Natural killer cell treated with Interleukin-12 subunit alpha and Interleukin-12 subunit beta and Interleukin-15 and Interleukin-18, amount 100 ng/mL, for 72 hours (primary cell): ENCODE measurements around the gene LRRC42. TPM values are rescaled to one million over a fixed set of nuclear protein-coding genes. Genes with fewer than 3 reads are reported as not detected.
A peak's percentile ranks its signal among the peaks of the same experiment; 100 is the strongest.

ENCODE experiments used
- ATAC-seq, 2 donors: fragments of 150-1000 bp; cut with Tn5 transposase in 1 of 2; sonication (Bioruptor Pico), chemical (Tn5 transposase) in 1 of 2; 2 replicates each; pipeline ENCODE4 v1.10.0; 2021
- DNase-seq: peaks from one replicate; pipeline ENCODE4 v3.0.0; 2022; ENCODE audit warnings: low spot score
- H3K27ac Mint-ChIP-seq, 2 donors: 1 replicate in 1 of 2; 2 replicates in 1 of 2; pipeline ENCODE4 v1.8.0; 2022; ENCODE audit warnings: mixed read lengths in 2 of 2, mild to moderate bottlenecking in 1 of 2, moderate library complexity in 1 of 2
- H3K27me3 Mint-ChIP-seq, 2 donors: 1 replicate in 1 of 2; 2 replicates in 1 of 2; pipeline ENCODE4 v1.8.0; 2022; ENCODE audit warnings: mixed read lengths in 2 of 2
- H3K36me3 Mint-ChIP-seq: one replicate; pipeline ENCODE4 v1.8.0; 2022; ENCODE audit warnings: mixed read lengths
- H3K4me1 Mint-ChIP-seq, 2 donors: 1 replicate in 1 of 2; 2 replicates in 1 of 2; pipeline ENCODE4 v1.8.0; 2022; ENCODE audit warnings: low read depth in 2 of 2, mixed read lengths in 2 of 2, mild to moderate bottlenecking in 1 of 2
- H3K4me3 Mint-ChIP-seq: one replicate; pipeline ENCODE4 v1.8.0; 2022; ENCODE audit warnings: mixed read lengths
- H3K9me3 Mint-ChIP-seq: 2 replicates; pipeline ENCODE4 v1.8.0; 2022; ENCODE audit warnings: mixed read lengths
- total RNA-seq, 2 donors: library from RNA; stranded (reverse); gene quantifications; one replicate each; pipeline ENCODE4 v1.2.3, GENCODE V29; 2022

The LRRC42 gene
- total RNA-seq, 2 donors from 2014 or later = 19.2 to 21.8 TPM

DNA sequence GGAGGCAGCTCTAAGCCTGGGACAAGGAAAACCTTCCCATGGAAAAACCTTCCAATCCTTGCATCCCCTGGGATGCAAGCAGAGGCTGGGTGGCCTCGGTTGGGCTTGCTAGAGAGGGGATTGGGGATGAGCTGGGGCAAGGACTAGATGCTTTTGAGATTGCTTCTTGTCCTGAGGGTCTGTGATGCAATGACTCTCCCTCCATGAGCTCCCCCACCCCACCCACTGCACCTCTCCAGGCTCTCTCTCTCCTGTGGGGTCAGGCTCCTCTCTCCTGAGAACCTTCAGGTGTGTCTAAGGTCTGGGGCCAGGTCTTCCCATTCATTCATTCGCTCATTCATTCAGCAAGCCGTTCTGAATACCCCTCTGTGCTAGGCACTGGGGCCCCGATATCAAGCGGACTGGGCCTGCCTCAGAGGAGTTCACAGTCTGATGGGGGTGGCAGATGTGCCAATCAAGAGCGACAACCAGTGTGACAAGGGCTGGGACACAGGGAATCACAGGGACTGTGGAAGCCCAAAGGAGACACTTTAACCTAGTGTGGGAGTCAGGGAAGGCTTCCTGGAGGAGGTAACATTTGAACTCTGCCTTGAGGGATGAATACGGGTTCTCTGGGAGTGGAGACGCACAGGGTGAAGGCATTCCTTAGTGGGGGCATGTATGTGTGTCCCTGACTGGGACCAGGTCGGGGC, 65.3 kb downstream of the LRRC42 start:
- peaks cover under 1 to 17% of the 10 kb centered on the region in 2 donors for H3K27me3 Mint-ChIP-seq
- H3K27ac Mint-ChIP-seq = no peak overlapping the region
- no peak overlapping the region for H3K4me3 Mint-ChIP-seq
- H3K4me1 Mint-ChIP-seq = no peaks in the 10 kb centered on the region
- no peaks in the 10 kb centered on the region for H3K36me3 Mint-ChIP-seq
- ATAC-seq (no peak), DNase-seq (no peak)
- no peaks in the 10 kb centered on the region for H3K9me3 Mint-ChIP-seq

- Mint-ChIP-seq H3K9me3 (no peaks in the 10 kb centered on the region), H3K36me3 (no peaks in the 10 kb centered on the region), H3K27me3 (peaks cover 0 to 19% of the 10 kb centered on the region in 2 donors), H3K27ac (no peak overlapping the region), H3K4me3 (no peak overlapping the region), H3K4me1 (no peaks in the 10 kb centered on the region)
- ATAC-seq (no peak), DNase-seq (no peak)
Measured at GRCh38 chr1:54012008-54012325, 65.8 kb downstream of the LRRC42 start.

DNA sequence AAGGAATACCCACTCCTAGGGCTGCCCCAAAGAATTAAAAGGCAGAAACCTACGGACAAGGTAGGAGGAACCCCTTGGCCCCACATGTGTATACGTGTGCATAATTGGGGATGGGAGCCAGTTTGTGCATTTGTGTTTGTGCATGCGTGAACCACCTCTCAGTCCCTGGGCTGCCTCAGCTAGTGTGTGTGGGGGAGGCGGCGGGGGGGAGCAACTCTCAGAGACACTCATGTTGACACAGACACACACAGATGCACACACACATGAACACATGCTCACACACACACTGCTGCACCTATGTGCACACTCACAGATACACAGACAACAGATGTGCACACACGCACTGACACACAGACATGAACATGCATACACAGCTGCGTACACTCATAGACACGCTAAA, 66.7 kb downstream of the LRRC42 start:
- H3K9me3 Mint-ChIP-seq = no peaks in the 10 kb centered on the region
- H3K27ac Mint-ChIP-seq = no peak overlapping the region
- no peak for DNase-seq
- H3K36me3 Mint-ChIP-seq = no peaks in the 10 kb centered on the region
- no peak for ATAC-seq
- no peak overlapping the region for H3K4me3 Mint-ChIP-seq
- H3K27me3 Mint-ChIP-seq = peaks cover 0 to 20% of the 10 kb centered on the region in 2 donors
- no peaks in the 10 kb centered on the region for H3K4me1 Mint-ChIP-seq

DNA sequence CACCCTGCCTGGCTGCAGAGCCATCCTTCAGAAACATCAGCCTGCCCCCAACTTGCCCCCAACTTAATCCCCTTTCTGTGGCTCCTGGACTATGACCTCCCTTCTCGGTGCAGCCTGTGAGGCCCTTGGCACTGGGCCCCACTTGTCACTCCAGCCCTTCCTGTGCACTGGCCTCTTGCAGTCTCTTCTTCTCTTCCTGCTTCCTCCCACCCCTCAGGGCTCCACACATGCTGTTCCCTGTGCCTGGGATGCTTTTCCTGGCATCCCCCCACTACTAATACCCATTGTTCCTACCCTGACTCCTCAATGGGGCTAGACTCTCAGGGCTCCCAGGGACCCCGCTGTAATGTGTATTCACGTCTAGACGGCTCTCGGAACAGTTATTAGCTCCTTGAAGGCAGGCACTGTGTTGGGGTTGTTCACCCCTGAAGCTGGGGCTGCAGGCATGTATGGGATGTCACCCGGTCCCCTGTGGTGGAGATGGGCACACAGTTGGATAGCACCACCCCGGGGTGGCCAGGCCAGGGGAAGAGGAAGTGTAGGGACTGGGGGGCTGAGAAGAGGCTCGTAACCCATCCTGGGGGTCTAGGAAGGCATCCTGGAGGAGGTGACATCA, 67.4 kb downstream of the LRRC42 start:
- Mint-ChIP-seq H3K4me1 (no peaks in the 10 kb centered on the region), H3K36me3 (no peaks in the 10 kb centered on the region), H3K27ac (peak overlapping the region in 1 of 2 donors; percentile 50), H3K27me3 (peaks cover 0 to 18% of the 10 kb centered on the region in 2 donors), H3K4me3 (no peak overlapping the region), H3K9me3 (no peaks in the 10 kb centered on the region)
- DNase-seq (no peak), ATAC-seq (no peak)

GRCh38 chr1:54014009-54014629, 68.0 kb downstream of the LRRC42 start:
- Mint-ChIP-seq H3K27me3 (peaks cover 0 to 16% of the 10 kb centered on the region in 2 donors), H3K27ac (peak overlapping the region in 1 of 2 donors; percentile 50), H3K9me3 (no peaks in the 10 kb centered on the region), H3K4me3 (no peak overlapping the region), H3K36me3 (no peaks in the 10 kb centered on the region), H3K4me1 (no peaks in the 10 kb centered on the region)
- DNase-seq = no peak
- ATAC-seq = no peak

GRCh38 chr1:54016343-54017282, 70.5 kb downstream of the LRRC42 start:
- no peaks in the 10 kb centered on the region for H3K4me1 Mint-ChIP-seq
- H3K4me3 Mint-ChIP-seq = no peak overlapping the region
- ATAC-seq (no peak), DNase-seq (no peak)
- no peaks in the 10 kb centered on the region for H3K9me3 Mint-ChIP-seq
- no peaks in the 10 kb centered on the region for H3K36me3 Mint-ChIP-seq
- H3K27ac Mint-ChIP-seq = no peak overlapping the region
- H3K27me3 Mint-ChIP-seq = peaks cover 0 to 11% of the 10 kb centered on the region in 2 donors

Other genes with a start within 250 kb of the LRRC42 start
- gene GLIS1, start 207.2 kb upstream of the LRRC42 start, total RNA-seq = not detected
- gene NDC1, start 108.1 kb upstream of the LRRC42 start, total RNA-seq = 10 to 100 TPM; 23.4 to 44.9 TPM
- gene YIPF1, start 56.6 kb upstream of the LRRC42 start, total RNA-seq = 10 to 100 TPM; 16.9 to 25.3 TPM
- not detected for gene DIO1, start 52.2 kb upstream of the LRRC42 start, total RNA-seq
- gene IFT25, start 651 bp upstream of the LRRC42 start, total RNA-seq = 10 to 100 TPM; 61.8 to 71.2 TPM
- not detected for gene LDLRAD1, start 71.8 kb downstream of the LRRC42 start, total RNA-seq
- 100 to 1,000 TPM in 1 of 2 donors, 10 to 100 TPM in 1; 85.9 to 239 TPM for gene TMEM59, start 106.9 kb downstream of the LRRC42 start, total RNA-seq
- gene TCEANC2, start 107.3 kb downstream of the LRRC42 start, total RNA-seq = 1 to 10 TPM; 9.3 to 9.5 TPM
- not detected for gene CDCP2, start 206.7 kb downstream of the LRRC42 start, total RNA-seq